NB4 (cell line): ENCODE measurements around the gene CCAR1.

Experiments
- CTCF ChIP-seq: IDR thresholded peaks from one replicate; pipeline ENCODE4 v1.5.1; 2012; ENCODE audit warnings: low read depth, low read length
- POLR2A ChIP-seq: IDR thresholded peaks from 2 replicates; pipeline ENCODE4 v1.6.1; 2011; ENCODE audit warnings: mild to moderate bottlenecking; ENCODE audit not compliant: insufficient read length; ENCODE audit errors: extremely low read depth
- TF ChIP-seq, protein P1 (sequence below): IDR thresholded peaks from 2 replicates; pipeline ENCODE4 v1.6.1; 2011; ENCODE audit warnings: low read depth, low read length

DNA sequence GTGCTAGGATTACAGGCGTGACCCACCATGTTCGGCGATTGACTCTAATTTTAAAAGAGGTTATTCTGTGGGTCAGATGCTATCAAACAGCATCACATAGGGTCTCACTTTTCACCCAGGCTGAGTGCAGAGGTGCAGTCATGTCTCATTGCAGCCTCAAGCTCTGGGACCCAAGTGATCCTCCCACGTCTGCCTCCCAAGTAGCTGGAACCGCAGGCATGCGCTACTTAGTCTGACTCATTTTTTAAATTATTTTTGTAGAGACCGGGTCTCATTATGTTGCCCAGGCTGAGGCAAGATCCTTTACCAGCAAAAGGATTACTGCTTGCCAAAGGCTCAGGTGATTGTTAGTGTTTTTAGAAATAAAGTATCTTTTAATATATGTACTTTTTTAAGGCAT lies 63.4 kb downstream of the CCAR1 start:
- TF ChIP-seq CTCF (no peak), POLR2A (no peak)
- TF ChIP-seq, protein P1, sequence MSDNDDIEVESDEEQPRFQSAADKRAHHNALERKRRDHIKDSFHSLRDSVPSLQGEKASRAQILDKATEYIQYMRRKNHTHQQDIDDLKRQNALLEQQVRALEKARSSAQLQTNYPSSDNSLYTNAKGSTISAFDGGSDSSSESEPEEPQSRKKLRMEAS = no peak
